ENCODE results near the gene POGZ. TPM values are rescaled to one million over a fixed set of nuclear protein-coding genes. Genes with fewer than 3 reads are reported as not detected.

POGZ gene
- total and polyA plus RNA-seq, 2 of the 13 experiments (the other 11 are each of a cell fraction or from before 2014, with no cell fraction given): 15.3 to 45.6 TPM

DNA sequence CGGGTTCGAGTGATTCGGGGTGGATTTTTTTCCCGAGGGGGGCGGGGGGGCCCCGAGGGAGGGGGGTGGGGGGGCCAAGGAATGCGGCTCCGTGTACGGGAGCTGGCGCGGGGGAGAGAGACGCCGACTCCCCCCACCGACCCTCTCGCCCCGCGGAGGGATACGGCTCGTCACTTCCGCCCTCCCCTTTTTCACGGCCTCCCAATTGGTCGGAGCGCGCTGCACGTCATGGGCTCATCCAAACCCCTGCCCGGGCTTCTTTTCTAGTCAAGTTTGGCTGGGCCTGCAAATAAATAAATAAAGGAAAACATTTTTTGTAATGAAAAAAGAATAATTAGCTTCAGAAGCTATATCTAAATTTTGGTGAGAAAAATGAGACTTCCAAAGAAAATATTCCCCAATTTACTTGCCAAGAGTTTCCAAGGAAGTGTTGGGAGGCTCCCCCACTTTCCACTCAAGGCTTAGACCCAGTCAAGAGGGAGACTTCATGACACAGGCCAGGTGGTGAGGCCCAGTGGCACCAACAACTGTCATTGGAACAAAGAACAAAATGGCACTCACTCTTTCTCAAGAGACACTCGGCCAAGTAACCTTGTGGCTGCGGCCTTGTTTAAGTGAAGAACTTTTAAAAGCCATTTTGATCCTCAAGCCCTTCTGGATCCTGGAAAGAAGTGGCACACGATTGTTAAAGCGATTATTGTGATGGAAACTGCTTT, at the start of gene POGZ (continued):
- TF ChIP-seq RELA (CRISPR knock-in tag; IDR thresholded peaks at IDR 0.05) (no peak), SMARCC2 (IDR thresholded peaks at IDR 0.05) (no peak), POGK (CRISPR knock-in tag; conservative IDR thresholded peaks at IDR 0.05) (no peak), MZF1 (CRISPR knock-in tag; IDR thresholded peaks at IDR 0.05; ENCODE audit: borderline replicate concordance) (no peak), ZNF607 (CRISPR knock-in tag; IDR thresholded peaks at IDR 0.05; ENCODE audit: borderline replicate concordance) (no peak), SRSF9 (IDR thresholded peaks at IDR 0.05; ENCODE audit: borderline replicate concordance, insufficient read depth, low read depth, low read length, poor library complexity, severe bottlenecking) (no peak), ZC3H4 (CRISPR knock-in tag; IDR thresholded peaks at IDR 0.05; ENCODE audit: borderline replicate concordance) (no peak), HOXA9 (CRISPR knock-in tag; IDR thresholded peaks at IDR 0.05; ENCODE audit: borderline replicate concordance) (no peak), NFIB (CRISPR knock-in tag; IDR thresholded peaks at IDR 0.05; ENCODE audit: borderline replicate concordance) (no peak), FOXP1 (IDR thresholded peaks at IDR 0.05) (no peak), FOXP1 (CRISPR knock-in tag; IDR thresholded peaks at IDR 0.05) (no peak), GPN1 (CRISPR knock-in tag; IDR thresholded peaks at IDR 0.05; ENCODE audit: borderline replicate concordance) (no peak), NFE2L2 (IDR thresholded peaks at IDR 0.05; ENCODE audit: low read length) (no peak), SMYD3 (CRISPR knock-in tag; IDR thresholded peaks at IDR 0.05) (no peak), CBX1 (IDR thresholded peaks at IDR 0.05; ENCODE audit: low read depth) (no peak), CBFB (CRISPR knock-in tag; IDR thresholded peaks at IDR 0.05) (no peak), SP4 (CRISPR knock-in tag; IDR thresholded peaks at IDR 0.05) (no peak), DBP (CRISPR knock-in tag; IDR thresholded peaks at IDR 0.05; ENCODE audit: not compliant biosample characterization) (no peak), CAMTA2 (CRISPR knock-in tag; IDR thresholded peaks at IDR 0.05; ENCODE audit: borderline replicate concordance) (no peak), IKZF5 (CRISPR knock-in tag; IDR thresholded peaks at IDR 0.05) (no peak), ZNF746 (CRISPR knock-in tag; IDR thresholded peaks at IDR 0.05) (0 out of 2 replicates have a peak, but pooled peaks have one; percentile 33), ZNF138 (CRISPR knock-in tag; IDR thresholded peaks at IDR 0.05; ENCODE audit: low read depth) (no peak), ASH2L (IDR thresholded peaks at IDR 0.05; ENCODE audit: insufficient read length, low read depth, low read length) (no peak), ZNF7 (CRISPR knock-in tag; IDR thresholded peaks at IDR 0.05) (no peak), ZC3H13 (CRISPR knock-in tag; IDR thresholded peaks at IDR 0.05) (no peak), ZBTB43 (CRISPR knock-in tag; conservative IDR thresholded peaks at IDR 0.05) (no peak), ZNF839 (CRISPR knock-in tag; IDR thresholded peaks at IDR 0.05; ENCODE audit: borderline replicate concordance) (no peak)

Measured in HepG2 (cell line).